Neural cell (in vitro differentiated cells): ENCODE measurements around the gene ACTN1. TPM values are rescaled to one million over a fixed set of nuclear protein-coding genes. Genes with fewer than 3 reads are reported as not detected.

Source experiments
- H2AFZ ChIP-seq: fragments of 200-600, 300-800 bp; sonication (generic), shearing (Covaris generic); 2 replicates; pipeline ENCODE4 v1.6.0; 2014; ENCODE audit warnings: low read depth, mild to moderate bottlenecking, antibody characterized with exemption, low read length, moderate library complexity
- H3F3A ChIP-seq: fragments of 200-600 bp; shearing (Covaris generic); 2 replicates; pipeline ENCODE4 v1.6.1; 2016; ENCODE audit warnings: mild to moderate bottlenecking, moderate library complexity, mixed read lengths, antibody characterized with exemption, low read length; ENCODE audit not compliant: insufficient read depth, poor library complexity, severe bottlenecking
- H3K27ac ChIP-seq: fragments of 200-600, 300-800 bp; sonication (generic), shearing (Covaris generic); 2 replicates; pipeline ENCODE4 v1.5.1; 2014; ENCODE audit warnings: mild to moderate bottlenecking, low read length, moderate library complexity
- H3K27me3 ChIP-seq: fragments of 300-800, 200-600 bp; sonication (generic), shearing (Covaris generic); 2 replicates; pipeline ENCODE4 v1.6.0; 2014; ENCODE audit warnings: mild to moderate bottlenecking, low read depth, low read length, moderate library complexity; ENCODE audit not compliant: insufficient read depth
- H3K36me3 ChIP-seq: fragments of 300-800, 200-600 bp; sonication (generic), shearing (Covaris generic); 2 replicates; pipeline ENCODE4 v1.5.1; 2014; ENCODE audit warnings: mild to moderate bottlenecking, antibody characterized with exemption, low read length, moderate library complexity; ENCODE audit not compliant: insufficient read depth
- H3K4me2 ChIP-seq: fragments of 300-800, 200-600 bp; sonication (generic), shearing (Covaris generic); 2 replicates; pipeline ENCODE4 v1.6.0; 2014; ENCODE audit warnings: mild to moderate bottlenecking, low read length
- H3K4me3 ChIP-seq: fragments of 300-800, 200-600 bp; sonication (generic), shearing (Covaris generic); 2 replicates; pipeline ENCODE4 v1.5.1; 2014; ENCODE audit warnings: mild to moderate bottlenecking, low read length, moderate library complexity
- H3K79me2 ChIP-seq: fragments of 200-600 bp; shearing (Covaris generic); replicated peaks from 2 replicates; pipeline ENCODE4 v1.6.0; 2014; ENCODE audit warnings: mild to moderate bottlenecking, low read length, moderate library complexity; ENCODE audit not compliant: insufficient read depth
- H3K9ac ChIP-seq: fragments of 300-800, 200-600 bp; sonication (generic), shearing (Covaris generic); 2 replicates; pipeline ENCODE4 v1.6.1; 2016; ENCODE audit warnings: mild to moderate bottlenecking, low read length, mixed read lengths
- H3K9me2 ChIP-seq: fragments of 200-600 bp; shearing (Covaris generic); 2 replicates; pipeline ENCODE4 v1.6.1; 2016; ENCODE audit warnings: mild to moderate bottlenecking, low read length, mixed read lengths; ENCODE audit not compliant: insufficient read depth
- H3K9me3 ChIP-seq: fragments of 200-600, 300-800 bp; sonication (generic), shearing (Covaris generic); 2 replicates; pipeline ENCODE4 v1.6.1; 2016; ENCODE audit warnings: mild to moderate bottlenecking, mixed run types, low read length, moderate library complexity, mixed read lengths
- H4K20me1 ChIP-seq: fragments of 200-600 bp; shearing (Covaris generic); 2 replicates; pipeline ENCODE4 v1.6.1; 2016; ENCODE audit warnings: mild to moderate bottlenecking, mixed run types; ENCODE audit not compliant: insufficient read depth
- EP300 ChIP-seq: fragments of 450-650 bp; conservative IDR thresholded peaks from 2 replicates; pipeline ENCODE4 v1.6.1; 2014; ENCODE audit warnings: antibody characterized with exemption, mild to moderate bottlenecking, moderate library complexity; ENCODE audit not compliant: poor library complexity, severe bottlenecking
- EZH2 ChIP-seq: fragments of 200-600, 300-800 bp; shearing (Covaris generic), sonication (generic); IDR thresholded peaks from 2 replicates; pipeline ENCODE4 v1.6.1; 2014; ENCODE audit warnings: antibody characterized with exemption, low read length, borderline replicate concordance, mild to moderate bottlenecking; ENCODE audit not compliant: insufficient read depth, poor library complexity, severe bottlenecking
- MXI1 ChIP-seq: fragments of 450-650 bp; conservative IDR thresholded peaks from 2 replicates; pipeline ENCODE4 v1.6.1; 2014; ENCODE audit warnings: antibody characterized with exemption, mild to moderate bottlenecking; ENCODE audit not compliant: poor library complexity, severe bottlenecking
- POLR2AphosphoS5 ChIP-seq: IDR thresholded peaks from 2 replicates; pipeline ENCODE4 v1.6.1; 2012
- RAD21 ChIP-seq: fragments of 450-650 bp; conservative IDR thresholded peaks from 2 replicates; pipeline ENCODE4 v1.6.1; 2014; ENCODE audit warnings: antibody characterized with exemption, mild to moderate bottlenecking, moderate library complexity
- REST ChIP-seq: IDR thresholded peaks from 2 replicates; pipeline ENCODE4 v1.6.1; 2012; ENCODE audit warnings: borderline replicate concordance
- SMC3 ChIP-seq: fragments of 450-650 bp; conservative IDR thresholded peaks from 2 replicates; pipeline ENCODE4 v1.6.1; 2014; ENCODE audit warnings: antibody characterized with exemption, mild to moderate bottlenecking, moderate library complexity; ENCODE audit not compliant: poor library complexity
- TAF1 ChIP-seq: IDR thresholded peaks from 2 replicates; pipeline ENCODE4 v1.6.1; 2012; ENCODE audit warnings: low read depth
- polyA plus RNA-seq: library from polyadenylated mRNA; depleted of rRNA; stranded (reverse); fragments of >200 nt; gene quantifications from 2 replicates; pipeline ENCODE4 v1.2.3, GENCODE V29; 2014
- TF ChIP-seq, protein P1 (sequence below): fragments of 450-650 bp; IDR thresholded peaks from 2 replicates; pipeline ENCODE4 v1.5.1; 2014; ENCODE audit warnings: antibody characterized with exemption, mild to moderate bottlenecking, moderate library complexity; ENCODE audit not compliant: poor library complexity, severe bottlenecking

ACTN1 gene
- polyA plus RNA-seq, 1 donor from 2014 or later: 10.8 TPM

- Histone ChIP-seq H3K36me3 (no peaks in the 10 kb centered on the region), H2AFZ (no peak overlapping the region), H3K4me3 (no peak overlapping the region), H3K9me2 (no peaks in the 10 kb centered on the region), H3K4me2 (no peak overlapping the region), H3K27me3 (no peaks in the 10 kb centered on the region), H4K20me1 (no peaks in the 10 kb centered on the region), H3F3A (no peaks in the 10 kb centered on the region), H3K9ac (no peak overlapping the region), H3K79me2 (no peaks in the 10 kb centered on the region), H3K9me3 (no peaks in the 10 kb centered on the region), H3K27ac (no peak overlapping the region)
- TF ChIP-seq, protein P1, sequence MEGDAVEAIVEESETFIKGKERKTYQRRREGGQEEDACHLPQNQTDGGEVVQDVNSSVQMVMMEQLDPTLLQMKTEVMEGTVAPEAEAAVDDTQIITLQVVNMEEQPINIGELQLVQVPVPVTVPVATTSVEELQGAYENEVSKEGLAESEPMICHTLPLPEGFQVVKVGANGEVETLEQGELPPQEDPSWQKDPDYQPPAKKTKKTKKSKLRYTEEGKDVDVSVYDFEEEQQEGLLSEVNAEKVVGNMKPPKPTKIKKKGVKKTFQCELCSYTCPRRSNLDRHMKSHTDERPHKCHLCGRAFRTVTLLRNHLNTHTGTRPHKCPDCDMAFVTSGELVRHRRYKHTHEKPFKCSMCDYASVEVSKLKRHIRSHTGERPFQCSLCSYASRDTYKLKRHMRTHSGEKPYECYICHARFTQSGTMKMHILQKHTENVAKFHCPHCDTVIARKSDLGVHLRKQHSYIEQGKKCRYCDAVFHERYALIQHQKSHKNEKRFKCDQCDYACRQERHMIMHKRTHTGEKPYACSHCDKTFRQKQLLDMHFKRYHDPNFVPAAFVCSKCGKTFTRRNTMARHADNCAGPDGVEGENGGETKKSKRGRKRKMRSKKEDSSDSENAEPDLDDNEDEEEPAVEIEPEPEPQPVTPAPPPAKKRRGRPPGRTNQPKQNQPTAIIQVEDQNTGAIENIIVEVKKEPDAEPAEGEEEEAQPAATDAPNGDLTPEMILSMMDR: no peak
- TF ChIP-seq MXI1 (no peak), TAF1 (no peak)
Observed at GRCh38 chr14:68994056-68994455, 15.0 kb upstream of the ACTN1 start.

DNA sequence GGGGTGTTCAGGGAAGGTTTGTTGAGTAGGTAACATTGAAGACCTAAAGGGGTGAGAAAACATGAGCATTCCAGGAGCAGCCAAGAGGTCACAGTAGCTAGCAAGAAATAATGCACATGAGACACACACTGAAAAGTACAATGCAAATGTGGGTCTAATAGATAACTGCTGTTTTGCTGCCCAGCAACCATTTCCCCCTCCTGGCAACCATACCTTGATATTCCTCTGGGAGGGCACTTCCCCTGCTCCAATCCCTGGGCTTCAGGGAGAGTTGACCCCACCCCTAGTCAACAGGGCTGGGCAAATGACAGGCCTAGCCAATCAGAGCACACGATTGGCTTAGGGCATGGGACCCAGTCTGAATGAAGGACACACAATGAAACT is 8.5 kb upstream of the ACTN1 start:
- Histone ChIP-seq H3K27ac (no peak overlapping the region), H3K79me2 (no peaks in the 10 kb centered on the region), H3K27me3 (no peaks in the 10 kb centered on the region), H3K36me3 (no peaks in the 10 kb centered on the region), H3K4me2 (no peak overlapping the region), H3K9ac (no peak overlapping the region), H3K9me2 (no peaks in the 10 kb centered on the region), H2AFZ (no peak overlapping the region), H3K9me3 (no peaks in the 10 kb centered on the region), H3K4me3 (no peak overlapping the region), H4K20me1 (no peaks in the 10 kb centered on the region), H3F3A (no peaks in the 10 kb centered on the region)
- TF ChIP-seq REST (no peak), EP300 (no peak), SMC3 (no peak), RAD21 (no peak), POLR2AphosphoS5 (no peak), EZH2 (no peak), MXI1 (no peak), TAF1 (no peak)
- TF ChIP-seq, protein P1: no peak
